Endothelial cell of umbilical vein (primary cell): ENCODE measurements around the gene ITPR2. TPM values are rescaled to one million over a fixed set of nuclear protein-coding genes. Genes with fewer than 3 reads are reported as not detected.

Experiments
- BruUV-seq: library from RNA; stranded (reverse); fragments of 400-500 nt; replicated peaks from 2 replicates; lab custom pipeline; 2021; lab: Mats Ljungman, UMichigan
- CTCF ChIA-PET: fragments of 300-600, 350-600 bp; sonication (Branson Sonifier 250); formaldehyde crosslinking; loops from one replicate; lab custom pipeline; 2021; ENCODE audit warnings: antibody characterized with exemption, inconsistent platforms; lab: Charles Lee
- POLR2A ChIA-PET: fragments of 300-600, 350-600 bp; sonication (Branson Sonifier 250); formaldehyde crosslinking; loops from one replicate; lab custom pipeline; 2021; ENCODE audit warnings: antibody characterized with exemption, inconsistent platforms; lab: Charles Lee
- DNase-seq: peaks from one replicate; pipeline ENCODE4 v3.0.0-alpha.2; 2011; ENCODE audit warnings: low read depth, low spot score
- FAIRE-seq: peaks from 2 replicates; lab custom pipeline; 2011; peaks lifted over from hg19 to GRCh38; lab: Jason Lieb, UNC
- H2AFZ ChIP-seq: 2 replicates; pipeline ENCODE4 v1.6.0; 2012; ENCODE audit warnings: low read depth, low read length, control low read depth, inconsistent platforms
- H3K27ac ChIP-seq: 2 replicates; pipeline ENCODE4 v1.5.1; 2011; ENCODE audit warnings: low read depth, mild to moderate bottlenecking, control low read depth, low read length, moderate library complexity; ENCODE audit not compliant: insufficient read depth
- H3K27me3 ChIP-seq, 2 experiments: 2 replicates each; pipeline versions ENCODE4 v1.6.0 to v1.6.1; 2011; ENCODE audit warnings: low read length in 2 of 2, mixed read lengths in 1 of 2; ENCODE audit not compliant: control insufficient read depth in 2 of 2, insufficient read depth in 2 of 2
- H3K36me3 ChIP-seq, 2 experiments: 2 replicates in 1 of 2; 3 replicates in 1 of 2; pipeline ENCODE4 v1.5.1; 2011; ENCODE audit warnings: low read length in 2 of 2, mild to moderate bottlenecking in 1 of 2, moderate library complexity in 1 of 2; ENCODE audit not compliant: control insufficient read depth in 2 of 2, insufficient read depth in 2 of 2; ENCODE audit errors: extremely low read depth in 1 of 2
- H3K4me1 ChIP-seq: 3 replicates; pipeline ENCODE4 v1.5.1; 2011; ENCODE audit warnings: mild to moderate bottlenecking, low read length; ENCODE audit not compliant: control insufficient read depth, insufficient read depth; ENCODE audit errors: extremely low read depth
- H3K4me2 ChIP-seq: 2 replicates; pipeline ENCODE4 v1.6.1; 2011; ENCODE audit warnings: low read length, control low read depth, mixed read lengths; ENCODE audit not compliant: insufficient read depth
- H3K4me3 ChIP-seq, 3 experiments: fragments of 200-600 bp in 1 of 3; sonication (generic), shearing (Covaris generic) in 1 of 3; replicated peaks in 1 of 3; 2 replicates each; pipeline ENCODE4 v1.5.1; 2011 to 2016; ENCODE audit warnings: control low read depth in 3 of 3, low read length in 3 of 3, mild to moderate bottlenecking in 2 of 3, inconsistent platforms in 1 of 3, low read depth in 1 of 3, moderate library complexity in 1 of 3; ENCODE audit not compliant: insufficient read depth in 1 of 3
- H3K79me2 ChIP-seq: 2 replicates; pipeline ENCODE4 v1.6.0; 2012; ENCODE audit warnings: low read length, inconsistent platforms; ENCODE audit not compliant: control insufficient read depth, insufficient read depth
- H3K9ac ChIP-seq: replicated peaks from 2 replicates; pipeline ENCODE3; 2011; ENCODE audit warnings: low read length, control low read depth; ENCODE audit not compliant: insufficient read depth; ENCODE audit errors: extremely low read depth
- H3K9me1 ChIP-seq: replicated peaks from 3 replicates; pipeline ENCODE4 v1.6.0; 2011; ENCODE audit warnings: mild to moderate bottlenecking, low read length; ENCODE audit not compliant: control insufficient read depth, insufficient read depth; ENCODE audit errors: extremely low read depth
- H3K9me3 ChIP-seq: replicated peaks from 2 replicates; pipeline ENCODE4 v1.5.1; 2012; ENCODE audit warnings: low read length, inconsistent platforms; ENCODE audit not compliant: control insufficient read depth, insufficient read depth
- H4K20me1 ChIP-seq: replicated peaks from 2 replicates; pipeline ENCODE3; 2011; ENCODE audit warnings: mild to moderate bottlenecking, low read length; ENCODE audit not compliant: control insufficient read depth, insufficient read depth; ENCODE audit errors: extremely low read depth
- CTCF ChIP-seq, 2 donors: IDR thresholded peaks; 1 replicate in 1 of 2; 2 replicates in 1 of 2; pipeline ENCODE4 v1.5.1; 2011; ENCODE audit warnings: low read length in 2 of 2, mild to moderate bottlenecking in 2 of 2, moderate library complexity in 2 of 2, control low read depth in 1 of 2, inconsistent platforms in 1 of 2, low read depth in 1 of 2; ENCODE audit not compliant: insufficient read depth in 1 of 2; ENCODE audit errors: extremely low read depth in 1 of 2
- EZH2 ChIP-seq: IDR thresholded peaks from 2 replicates; pipeline ENCODE4 v1.6.1; 2012; ENCODE audit warnings: borderline replicate concordance, low read depth, mild to moderate bottlenecking, moderate library complexity, low read length, inconsistent platforms; ENCODE audit not compliant: severe bottlenecking
- FOS ChIP-seq: IDR thresholded peaks from 2 replicates; pipeline ENCODE4 v1.6.1; 2011; ENCODE audit warnings: mild to moderate bottlenecking, low read length, moderate library complexity, borderline replicate concordance; ENCODE audit not compliant: insufficient read depth
- GATA2 ChIP-seq: IDR thresholded peaks from 2 replicates; pipeline ENCODE4 v1.7.0; 2011; ENCODE audit warnings: low read depth, mild to moderate bottlenecking, moderate library complexity, mixed read lengths, low read length; ENCODE audit not compliant: insufficient read length, insufficient read depth
- JUN ChIP-seq: IDR thresholded peaks from 2 replicates; pipeline ENCODE4 v1.6.1; 2011; ENCODE audit warnings: borderline replicate concordance, low read depth; ENCODE audit not compliant: insufficient read length, insufficient read depth
- MAX ChIP-seq: IDR thresholded peaks from 2 replicates; pipeline ENCODE4 v1.6.1; 2011; ENCODE audit not compliant: insufficient read depth, insufficient read length
- MYC ChIP-seq: IDR thresholded peaks from one replicate; pipeline ENCODE4 v1.6.1; 2011; ENCODE audit warnings: mild to moderate bottlenecking, low read depth, low read length
- POLR2A ChIP-seq: IDR thresholded peaks from 2 replicates; pipeline ENCODE4 v1.6.1; 2012; ENCODE audit warnings: low read depth, mild to moderate bottlenecking, control low read depth, low read length
- POLR2AphosphoS5 ChIP-seq: IDR thresholded peaks from 2 replicates; pipeline ENCODE4 v1.6.1; 2012; ENCODE audit warnings: low read depth, mild to moderate bottlenecking, control low read depth, low read length, moderate library complexity; ENCODE audit not compliant: insufficient read depth
- dilution Hi-C: fragments of 300-500 bp; cut with MboI; formaldehyde crosslinking; loops from one replicate; pipeline ENCODE4 v1.15.0; 2019; ENCODE audit warnings: low sequenced_read_pairs; ENCODE audit not compliant: extremely low pct_ligation_motif_present
- intact Hi-C: fragments of 100-400 bp; cut with micrococcal nuclease; formaldehyde crosslinking; loops from one replicate; pipeline ENCODE4 v1.10.0; 2022
- polyA plus RNA-seq, 4 experiments: library from polyadenylated mRNA; depleted of rRNA in 3 of 4; stranded (reverse) in 3 of 4; unstranded in 1 of 4; fragments of >200 nt; gene quantifications; 2 replicates each; pipeline versions ENCODE4 v1.2.1 to v1.2.3, GENCODE V29; 2011 to 2012; ENCODE audit warnings: missing spikeins in 1 of 4
- total RNA-seq: library from RNA; stranded (reverse); gene quantifications from 2 replicates; pipeline ENCODE4 v1.2.3, GENCODE V29; 2021

ITPR2 gene
- total and polyA plus RNA-seq, 2 donors (not counting 3 experiments of a cell fraction or from before 2014, with no cell fraction given) = 16.2 to 86.8 TPM

- FAIRE-seq (no peak), DNase-seq (no peak)
- no peak overlapping the region for H3K9ac ChIP-seq
- H3K9me3 ChIP-seq = no peaks in the 10 kb centered on the region
- peaks cover 39% of the 10 kb centered on the region for H3K4me1 ChIP-seq
- H3K9me1 ChIP-seq = no peaks in the 10 kb centered on the region
- H3K36me3 ChIP-seq = peaks cover 9 to 11% of the 10 kb centered on the region in 2 experiments
- dilution Hi-C loops = no loop called here
- ChIA-PET CTCF (interaction anchor here (3.3 kb wide), 1 partner anchor 8 kb away, joined by 8 read pairs; no protein-coding TSS in a partner anchor), POLR2A (no interaction called here)
- BruUV-seq = no TSS peak
- peaks cover 2% of the 10 kb centered on the region for H3K79me2 ChIP-seq
- H3K4me3 ChIP-seq = no peak overlapping the region
- intact Hi-C loops = no loop called here
- TF ChIP-seq JUN = no peak
- no peak for TF ChIP-seq POLR2A
- TF ChIP-seq MAX = no peak
- TF ChIP-seq GATA2 = no peak
- no peak for TF ChIP-seq MYC
- no peak for TF ChIP-seq EZH2
- no peak for TF ChIP-seq CTCF (IDR thresholded peaks at IDR 0.05; ENCODE audit: extremely low read depth in 1 of 2, insufficient read depth in 1 of 2, low read depth in 1 of 2, low read length in 2 of 2)
- no peak for TF ChIP-seq POLR2AphosphoS5
- TF ChIP-seq FOS = no peak
- H3K27ac ChIP-seq = no peak overlapping the region
- no peaks in the 10 kb centered on the region for H4K20me1 ChIP-seq
- H3K27me3 ChIP-seq = no peaks in the 10 kb centered on the region
- H3K4me2 ChIP-seq = no peak overlapping the region
- H2AFZ ChIP-seq = no peak overlapping the region
Observed at GRCh38 chr12:26683443-26683842, 149.6 kb downstream of the ITPR2 start.
